Stimulated activated CD8-positive, alpha-beta memory T cell treated with anti-CD3 and anti-CD28 coated beads, Interleukin-7, amount 100 ng/mL, for 4 hours (primary cell): ENCODE results near the gene ZCCHC9.
"Not testable (repeated sequence)": the region's sequence is repeated elsewhere in the genome, so short reads cannot be mapped to it uniquely, and the experiment has no call there.

Experiments used
- DNase-seq, 2 donors: peaks; one replicate each; pipeline ENCODE4 v3.0.0-alpha.2; 2020; ENCODE audit warnings: low read depth in 2 of 2

The ZCCHC9 gene

GRCh38 chr5:81305785-81306184 lies 4.4 kb downstream of the ZCCHC9 start:
- DNase-seq, result no peak

GRCh38 chr5:81308836-81309235 lies 7.4 kb downstream of the ZCCHC9 start:
- DNase-seq, result no peak

DNA sequence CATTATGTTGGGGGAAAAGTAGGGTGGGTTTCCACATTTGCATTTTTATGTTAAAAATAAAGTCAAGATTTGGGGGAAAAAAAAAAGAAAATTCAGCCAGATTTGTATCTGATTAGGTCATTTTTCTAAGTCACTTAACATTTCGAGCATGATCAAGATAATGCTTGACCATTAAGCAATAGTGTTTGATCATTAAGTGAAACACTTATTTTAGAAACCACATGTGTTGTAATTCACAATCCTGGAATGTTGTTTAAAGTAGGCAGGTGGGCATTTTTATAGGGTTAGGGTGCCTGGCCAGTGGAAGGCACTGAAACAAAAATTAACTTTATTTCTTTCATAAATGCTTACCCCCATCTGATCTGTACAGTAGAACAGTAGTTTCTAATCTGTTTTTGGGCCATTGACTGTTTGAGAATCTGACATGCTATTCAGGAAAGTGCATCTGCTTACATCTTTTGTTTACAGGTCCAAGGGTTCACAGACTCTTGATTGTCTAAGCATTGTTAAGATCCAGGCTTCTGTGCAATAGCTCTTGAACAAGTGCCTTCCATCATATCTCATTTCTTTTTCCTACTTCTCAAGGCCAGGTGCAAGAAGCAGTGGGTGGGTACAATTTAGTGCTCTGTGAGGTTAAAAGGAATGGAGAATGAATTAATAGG lies 9.1 kb downstream of the ZCCHC9 start:
- DNase-seq, result no peak

GRCh38 chr5:81313278-81313677 lies 11.9 kb downstream of the ZCCHC9 start:
- DNase-seq, result no peak

DNA sequence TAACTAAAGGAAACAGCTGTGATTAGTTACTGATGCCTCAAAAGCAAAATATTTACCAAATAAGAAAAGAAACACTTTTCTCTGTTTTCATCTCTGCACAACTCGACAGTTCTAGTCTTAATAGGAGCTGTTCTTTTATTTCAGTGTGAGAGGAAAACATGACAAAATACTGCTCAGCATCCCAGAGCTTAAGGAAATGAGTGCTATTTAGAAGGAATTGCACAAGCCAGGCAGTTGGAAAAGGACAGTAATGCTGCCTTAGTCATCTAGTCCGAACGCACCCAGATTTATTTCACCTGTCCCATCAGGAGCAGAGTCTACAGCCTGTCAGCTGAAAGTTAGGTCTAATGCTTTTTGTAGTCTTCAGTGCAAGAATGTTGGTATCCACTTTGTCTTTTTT lies 12.3 kb downstream of the ZCCHC9 start:
- no peak for DNase-seq

GRCh38 chr5:81314581-81314980 lies 13.2 kb downstream of the ZCCHC9 start:
- DNase-seq, result no peak

DNA sequence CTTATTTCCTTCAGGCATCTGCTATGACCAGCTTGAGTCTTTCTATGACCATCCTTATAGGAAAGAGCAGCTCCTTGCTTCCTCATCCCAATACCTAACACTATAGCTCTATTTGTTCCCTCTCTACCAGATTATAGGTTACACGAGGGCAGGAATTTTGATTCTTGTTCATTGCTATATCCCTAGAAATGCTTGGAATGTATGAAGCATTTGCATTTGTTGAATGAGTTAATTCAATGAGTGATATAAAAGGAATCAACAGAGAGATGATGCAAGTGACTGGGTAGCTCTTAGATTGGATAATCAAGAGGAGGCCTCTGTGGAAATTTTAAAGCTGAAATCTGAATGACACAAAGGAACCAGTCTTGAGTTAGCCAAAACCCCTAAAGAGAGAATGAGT lies 13.9 kb downstream of the ZCCHC9 start:
- no peak for DNase-seq

GRCh38 chr5:81315830-81316229 lies 14.4 kb downstream of the ZCCHC9 start:
- DNase-seq, result no peak

DNA sequence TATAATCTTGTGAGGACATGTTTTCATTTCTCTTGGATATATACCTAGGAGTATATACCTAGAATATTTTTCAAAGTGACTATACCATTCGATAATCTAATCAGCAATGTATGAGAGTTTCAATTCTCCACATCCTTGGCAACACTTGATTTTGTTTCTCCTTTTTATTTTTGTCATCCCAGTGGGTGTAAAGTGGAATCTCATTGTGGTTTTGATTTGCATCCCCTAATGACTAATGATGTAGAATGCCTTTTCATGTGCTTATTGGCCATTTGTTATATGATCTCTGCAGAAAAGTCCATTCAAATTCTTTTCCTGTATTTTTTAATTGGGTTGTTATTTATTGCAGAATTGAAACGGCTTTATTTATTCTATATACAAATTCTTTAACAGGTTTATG lies 15.2 kb downstream of the ZCCHC9 start:
- no peak for DNase-seq

- DNase-seq, result no peak
Observed at GRCh38 chr5:81317536-81317935, 16.1 kb downstream of the ZCCHC9 start.

- no peak for DNase-seq
Observed at GRCh38 chr5:81326554-81326953, 25.2 kb downstream of the ZCCHC9 start.

GRCh38 chr5:81334304-81335061 lies 33.1 kb downstream of the ZCCHC9 start:
- no peak for DNase-seq

DNA sequence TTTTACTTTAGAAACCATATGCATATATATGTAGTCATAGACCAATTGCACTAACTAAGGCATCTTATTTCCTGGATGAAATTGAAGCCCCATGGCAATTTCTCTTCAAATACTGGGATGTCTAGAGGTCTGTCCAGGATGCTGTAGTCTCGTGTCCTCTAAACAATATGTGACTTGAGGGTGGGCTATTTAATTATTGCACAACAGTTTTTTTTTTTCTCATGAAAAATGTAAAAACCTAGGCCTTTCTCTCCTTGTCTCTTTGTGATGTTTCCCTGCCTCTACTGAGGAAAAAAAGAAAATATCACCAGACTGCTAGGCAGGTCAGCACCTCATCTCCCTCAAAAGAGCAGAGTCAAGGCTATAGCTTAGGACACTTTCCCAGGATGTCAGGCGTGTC lies 34.6 kb downstream of the ZCCHC9 start:
- no peak for DNase-seq

GRCh38 chr5:81336556-81336955 lies 35.2 kb downstream of the ZCCHC9 start:
- no peak for DNase-seq

- no peak for DNase-seq
Observed at GRCh38 chr5:81337803-81338202, 36.4 kb downstream of the ZCCHC9 start.

DNA sequence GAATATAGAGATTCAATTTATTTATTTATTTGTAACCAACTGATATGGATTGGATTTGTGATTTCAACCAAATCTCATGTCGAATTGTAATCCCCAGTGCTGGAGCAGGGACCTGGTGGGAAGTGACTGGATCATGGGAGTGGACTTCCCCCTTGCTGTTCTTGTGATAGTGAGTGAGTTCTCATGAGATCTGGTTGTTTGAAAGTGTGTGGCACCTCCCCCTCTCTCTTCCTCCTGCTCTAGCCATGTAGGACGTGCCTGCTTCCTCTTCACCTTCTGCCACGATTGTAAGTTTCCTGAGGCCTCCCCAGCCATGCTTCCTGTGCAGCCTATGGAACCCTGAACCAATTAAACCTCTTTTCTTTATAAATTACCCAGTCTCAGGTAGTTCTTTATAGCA lies 36.8 kb downstream of the ZCCHC9 start:
- not testable (repeated sequence) for DNase-seq

- DNase-seq, result no peak
Observed at GRCh38 chr5:81344736-81345135, 43.3 kb downstream of the ZCCHC9 start.

- DNase-seq, result no peak
Observed at GRCh38 chr5:81345411-81346003, 44.1 kb downstream of the ZCCHC9 start.

GRCh38 chr5:81349161-81349560 lies 47.8 kb downstream of the ZCCHC9 start:
- no peak for DNase-seq

DNA sequence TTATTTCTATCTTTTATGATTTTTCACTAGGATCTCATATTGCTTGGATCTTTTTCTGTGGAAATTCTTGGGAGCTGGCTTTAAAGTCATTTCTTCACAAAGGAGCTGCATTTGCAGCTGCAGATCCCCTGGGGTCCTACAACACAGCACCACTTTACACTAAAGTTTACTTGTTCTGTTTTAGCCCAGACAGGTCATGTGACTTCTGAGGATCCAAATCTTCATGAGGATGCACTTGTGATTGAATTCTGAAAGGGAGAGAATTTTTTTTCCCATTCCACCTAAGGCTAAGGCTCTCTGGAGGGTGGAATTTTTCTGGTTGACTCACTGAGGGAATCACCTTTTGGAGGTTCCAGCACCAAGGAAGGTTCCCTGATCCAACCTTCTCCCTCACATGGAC lies 49.1 kb downstream of the ZCCHC9 start:
- no peak for DNase-seq

GRCh38 chr5:81353189-81353588 lies 51.8 kb downstream of the ZCCHC9 start:
- DNase-seq, result no peak

GRCh38 chr5:81354093-81354492 lies 52.7 kb downstream of the ZCCHC9 start:
- no peak for DNase-seq
